ENCODE data around the gene C17orf67. TPM values are rescaled to one million over a fixed set of nuclear protein-coding genes. Genes with fewer than 3 reads are reported as not detected.

The C17orf67 gene
- total and polyA plus RNA-seq, 2 donors, result 1.1 to 2.2 TPM

DNA sequence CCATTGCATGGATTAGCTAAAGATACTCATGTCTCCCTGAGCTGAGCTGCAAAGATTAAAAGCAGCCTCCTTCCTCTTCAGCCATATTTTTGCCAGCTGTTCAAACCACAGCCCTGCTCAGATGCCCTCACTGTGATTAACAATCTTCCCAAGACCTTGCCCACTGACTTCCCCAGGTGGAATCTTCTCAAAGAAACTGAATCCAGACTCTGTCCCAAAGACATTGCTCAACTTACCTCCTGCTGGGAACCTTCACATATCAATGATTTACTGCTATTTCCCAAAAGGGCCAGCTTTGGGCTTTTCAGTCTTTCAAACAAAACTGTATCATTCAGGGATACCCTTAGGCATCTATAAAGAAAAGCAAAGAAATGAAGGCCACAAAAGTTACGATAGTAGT, 9.2 kb downstream of the C17orf67 start:
- no peaks in the 10 kb centered on the region for H3K36me3 ChIP-seq (ENCODE audit: insufficient read depth)
- H3K27ac ChIP-seq (ENCODE audit: low read depth), result no peak overlapping the region
- WGBS, result 100% methylated on average over 1 of the region's 1 CpG
- no peaks in the 10 kb centered on the region for H3K4me1 ChIP-seq (ENCODE audit: insufficient read depth)
- DNase-seq (ENCODE audit: extremely low spot score), result no peak
- no peak overlapping the region for H3K4me3 ChIP-seq (ENCODE audit: low read depth, low read length)

DNA sequence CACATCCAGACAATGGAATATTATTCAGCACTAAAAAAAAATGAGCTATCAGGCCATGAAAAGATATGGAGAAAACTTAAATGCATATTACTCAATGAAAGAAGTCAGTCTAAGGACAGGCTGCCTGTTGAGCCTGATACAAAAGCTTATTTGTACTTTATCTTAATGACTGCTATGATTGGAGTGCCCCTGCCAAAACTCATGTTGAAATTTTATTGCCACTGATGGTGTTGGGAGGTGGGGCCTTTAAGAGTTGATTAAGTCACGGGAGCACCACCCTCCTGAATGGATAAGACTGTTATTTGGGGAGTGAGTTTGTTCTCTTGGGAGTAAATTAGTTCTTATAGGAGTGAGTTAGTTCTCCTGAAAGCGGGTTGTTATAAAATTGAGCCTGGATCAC, 9.9 kb downstream of the C17orf67 start:
- Histone ChIP-seq H3K36me3 (ENCODE audit: insufficient read depth) (no peaks in the 10 kb centered on the region), H3K4me3 (ENCODE audit: low read depth, low read length) (no peak overlapping the region), H3K4me1 (ENCODE audit: insufficient read depth) (no peaks in the 10 kb centered on the region), H3K27ac (ENCODE audit: low read depth) (no peak overlapping the region)
- 86% methylated on average over 2 of the region's 2 CpGs for WGBS
- DNase-seq (ENCODE audit: extremely low spot score), result no peak

DNA sequence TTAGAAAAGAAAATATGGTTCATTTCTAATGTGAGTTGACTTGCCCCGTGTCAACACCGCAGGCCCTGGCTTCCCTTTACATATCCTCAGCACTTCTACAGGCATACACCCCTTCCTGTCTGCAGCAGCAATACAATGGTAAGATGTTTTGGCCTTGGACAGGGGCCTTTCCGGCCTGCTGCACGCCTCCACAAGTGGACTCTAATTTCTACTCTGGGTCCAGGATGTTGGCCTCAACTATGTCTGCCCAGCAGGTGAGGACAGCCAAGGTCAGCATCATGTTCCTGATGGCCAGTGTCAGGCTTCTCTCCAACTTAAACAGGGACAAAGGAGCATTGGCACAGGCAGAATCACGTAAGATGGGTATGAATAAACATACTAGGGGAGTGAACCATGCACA, 11.0 kb downstream of the C17orf67 start:
- Histone ChIP-seq H3K36me3 (ENCODE audit: insufficient read depth) (no peaks in the 10 kb centered on the region), H3K27ac (ENCODE audit: low read depth) (no peak overlapping the region), H3K4me1 (ENCODE audit: insufficient read depth) (no peaks in the 10 kb centered on the region), H3K4me3 (ENCODE audit: low read depth, low read length) (no peak overlapping the region)
- 65% methylated on average over 5 of the region's 5 CpGs for WGBS
- no peak for DNase-seq (ENCODE audit: extremely low spot score)

DNA sequence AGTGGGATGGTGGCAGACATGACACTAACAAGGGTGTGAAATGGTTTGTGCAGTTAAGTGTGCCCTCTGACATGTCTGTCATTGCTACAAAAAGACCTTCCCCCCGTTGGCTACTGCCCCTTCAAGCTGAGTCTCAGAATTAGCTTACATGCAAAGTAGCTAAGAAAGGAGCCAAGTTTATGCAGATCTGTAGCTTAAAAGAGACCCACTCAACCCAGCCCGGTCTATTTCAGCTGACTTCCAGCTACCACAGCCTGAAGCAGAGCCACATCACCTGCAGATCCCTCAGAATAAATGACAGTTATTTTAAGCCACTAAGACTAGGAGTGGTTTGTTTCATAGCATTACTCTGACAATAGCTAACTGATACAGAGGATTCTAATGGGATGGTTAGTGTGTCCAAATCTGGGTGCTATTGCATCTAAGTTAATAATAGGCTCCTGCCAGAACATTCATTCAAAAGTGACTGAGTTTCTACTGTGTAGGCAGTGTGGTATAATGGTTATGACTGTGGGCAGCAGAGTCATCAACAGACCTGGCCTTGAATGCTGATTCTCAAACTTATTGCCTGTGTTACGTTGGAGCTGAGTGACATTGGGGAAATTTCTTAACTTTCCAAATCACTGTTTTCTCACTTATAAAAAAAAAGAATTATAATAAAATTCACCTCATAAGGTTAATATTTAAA, 11.7 kb downstream of the C17orf67 start:
- no peaks in the 10 kb centered on the region for H3K4me1 ChIP-seq (ENCODE audit: insufficient read depth)
- no peak for DNase-seq (ENCODE audit: extremely low spot score)
- H3K4me3 ChIP-seq (ENCODE audit: low read depth, low read length), result no peak overlapping the region
- H3K27ac ChIP-seq (ENCODE audit: low read depth), result no peak overlapping the region
- no peaks in the 10 kb centered on the region for H3K36me3 ChIP-seq (ENCODE audit: insufficient read depth)
- 85% methylated on average over 3 of the region's 3 CpGs for WGBS

DNA sequence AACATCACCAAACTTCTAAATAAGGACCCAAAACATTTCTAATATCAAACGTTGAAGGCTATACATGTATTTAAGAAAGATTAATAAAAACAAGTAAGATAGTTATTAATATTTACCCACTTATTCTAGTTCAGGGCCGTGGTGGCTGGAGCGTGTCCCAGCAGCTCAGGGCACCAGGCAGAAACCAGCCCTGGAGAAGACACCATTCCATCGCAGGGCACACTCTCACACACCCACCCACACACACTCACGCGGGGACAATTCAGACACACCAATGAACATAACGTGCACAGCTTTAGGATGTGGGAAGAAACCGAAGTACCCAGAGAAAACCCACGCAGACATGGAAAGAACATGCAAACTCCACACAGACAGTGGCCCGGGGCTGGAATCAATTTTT, 13.5 kb downstream of the C17orf67 start:
- WGBS, result 83% methylated on average over 10 of the region's 10 CpGs
- no peaks in the 10 kb centered on the region for H3K36me3 ChIP-seq (ENCODE audit: insufficient read depth)
- no peak overlapping the region for H3K27ac ChIP-seq (ENCODE audit: low read depth)
- no peak for DNase-seq (ENCODE audit: extremely low spot score)
- H3K4me1 ChIP-seq (ENCODE audit: insufficient read depth), result no peaks in the 10 kb centered on the region
- H3K4me3 ChIP-seq (ENCODE audit: low read depth, low read length), result no peak overlapping the region

- Histone ChIP-seq H3K4me1 (ENCODE audit: insufficient read depth) (no peaks in the 10 kb centered on the region), H3K27ac (ENCODE audit: low read depth) (no peak overlapping the region), H3K4me3 (ENCODE audit: low read depth, low read length) (no peak overlapping the region), H3K36me3 (ENCODE audit: insufficient read depth) (no peaks in the 10 kb centered on the region)
- 23% methylated on average over 14 of the region's 14 CpGs for WGBS
- DNase-seq (ENCODE audit: extremely low spot score), result no peak
Observed at GRCh38 chr17:56819431-56820145, 14.1 kb downstream of the C17orf67 start.

- DNase-seq (ENCODE audit: extremely low spot score), result no peak
- H3K36me3 ChIP-seq (ENCODE audit: insufficient read depth), result no peaks in the 10 kb centered on the region
- H3K27ac ChIP-seq (ENCODE audit: low read depth), result no peak overlapping the region
- H3K4me1 ChIP-seq (ENCODE audit: insufficient read depth), result no peaks in the 10 kb centered on the region
- no peak overlapping the region for H3K4me3 ChIP-seq (ENCODE audit: low read depth, low read length)
- 83% methylated on average over 2 of the region's 2 CpGs for WGBS
Observed at GRCh38 chr17:56819030-56819429, 14.7 kb downstream of the C17orf67 start.

- Histone ChIP-seq H3K4me1 (ENCODE audit: insufficient read depth) (no peaks in the 10 kb centered on the region), H3K4me3 (ENCODE audit: low read depth, low read length) (no peak overlapping the region), H3K36me3 (ENCODE audit: insufficient read depth) (no peaks in the 10 kb centered on the region), H3K27ac (ENCODE audit: low read depth) (no peak overlapping the region)
- DNase-seq (ENCODE audit: extremely low spot score), result no peak
Observed at GRCh38 chr17:56817066-56817465, 16.7 kb downstream of the C17orf67 start.

GRCh38 chr17:56815711-56816110, 18.0 kb downstream of the C17orf67 start:
- H3K36me3 ChIP-seq (ENCODE audit: insufficient read depth), result no peaks in the 10 kb centered on the region
- H3K4me3 ChIP-seq (ENCODE audit: low read depth, low read length), result no peak overlapping the region
- WGBS, result 59% methylated on average over 6 of the region's 6 CpGs
- H3K27ac ChIP-seq (ENCODE audit: low read depth), result no peak overlapping the region
- H3K4me1 ChIP-seq (ENCODE audit: insufficient read depth), result no peaks in the 10 kb centered on the region
- no peak for DNase-seq (ENCODE audit: extremely low spot score)

GRCh38 chr17:56812901-56813388, 20.8 kb downstream of the C17orf67 start:
- Histone ChIP-seq H3K4me3 (ENCODE audit: low read depth, low read length) (no peak overlapping the region), H3K4me1 (ENCODE audit: insufficient read depth) (no peaks in the 10 kb centered on the region), H3K27ac (ENCODE audit: low read depth) (no peak overlapping the region), H3K36me3 (ENCODE audit: insufficient read depth) (no peaks in the 10 kb centered on the region)
- WGBS, result 48% methylated on average over 7 of the region's 7 CpGs
- no peak for DNase-seq (ENCODE audit: extremely low spot score)

DNA sequence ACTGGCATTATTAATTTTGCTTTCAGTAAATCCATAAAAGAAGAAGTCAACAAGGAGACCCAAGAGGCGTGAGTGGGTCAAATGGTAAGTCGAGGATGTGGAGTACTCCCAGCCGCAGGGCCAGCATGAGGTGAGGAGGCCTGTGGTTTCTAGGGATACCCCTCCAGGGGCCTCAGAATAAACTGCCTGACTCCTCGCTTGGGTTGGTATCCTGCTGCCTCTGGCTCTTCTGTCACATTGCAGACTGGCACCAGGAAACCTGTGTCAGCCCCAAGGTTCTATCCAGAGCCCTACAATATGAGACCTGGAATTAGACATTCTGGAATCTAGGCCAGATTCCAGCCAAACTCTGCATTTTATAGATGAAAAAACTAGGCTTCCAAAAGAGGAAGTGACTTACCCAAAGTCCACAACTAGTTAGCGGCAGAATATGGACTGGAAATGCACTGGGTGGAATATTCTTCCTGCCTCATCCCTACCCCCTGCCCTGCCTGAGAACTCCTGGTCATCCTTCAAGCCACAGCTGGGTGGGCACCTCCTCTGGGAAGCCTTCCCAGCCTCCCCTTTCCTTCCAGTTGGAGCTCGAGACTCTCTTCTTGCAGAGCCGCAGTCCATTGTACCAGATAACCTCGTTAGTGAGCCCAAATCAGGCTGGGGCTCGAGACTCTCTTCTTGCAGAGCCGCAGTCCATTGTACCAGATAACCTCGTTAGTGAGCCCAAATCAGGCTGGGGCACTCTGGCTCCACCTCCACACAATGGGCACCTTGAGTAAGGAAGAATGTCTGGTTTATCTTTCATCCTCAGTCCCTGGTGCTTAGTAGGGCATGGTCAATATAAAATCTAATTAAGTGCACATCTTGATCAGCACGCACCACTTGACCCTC, 22.6 kb downstream of the C17orf67 start:
- Histone ChIP-seq H3K36me3 (ENCODE audit: insufficient read depth) (no peaks in the 10 kb centered on the region), H3K27ac (ENCODE audit: low read depth) (no peak overlapping the region), H3K4me3 (ENCODE audit: low read depth, low read length) (no peak overlapping the region), H3K4me1 (ENCODE audit: insufficient read depth) (no peaks in the 10 kb centered on the region)
- 91% methylated on average over 12 of the region's 12 CpGs for WGBS
- DNase-seq (ENCODE audit: extremely low spot score), result no peak

- WGBS, result 56% methylated on average over 2 of the region's 2 CpGs
- Histone ChIP-seq H3K27ac (ENCODE audit: low read depth) (no peak overlapping the region), H3K36me3 (ENCODE audit: insufficient read depth) (no peaks in the 10 kb centered on the region), H3K4me1 (ENCODE audit: insufficient read depth) (no peaks in the 10 kb centered on the region), H3K4me3 (ENCODE audit: low read depth, low read length) (no peak overlapping the region)
- DNase-seq (ENCODE audit: extremely low spot score), result no peak
Observed at GRCh38 chr17:56810343-56810742, 23.4 kb downstream of the C17orf67 start.

DNA sequence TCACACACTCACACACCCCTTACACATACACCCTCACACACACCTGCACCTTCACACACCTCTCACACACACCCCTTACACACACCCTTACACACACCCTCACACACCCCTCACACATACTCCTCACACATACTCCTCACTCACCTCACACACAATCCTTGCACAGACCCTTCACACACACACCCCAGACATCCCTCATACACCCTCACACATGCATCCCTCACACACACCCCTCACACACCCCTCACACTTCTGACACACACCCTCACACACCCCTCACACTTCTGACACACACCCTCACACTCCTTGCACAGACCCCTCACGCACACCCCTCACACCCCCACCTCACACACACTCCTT, 23.9 kb downstream of the C17orf67 start:
- WGBS, result 97% methylated on average over 1 of the region's 1 CpG

More for the DNA sequence above, 23.9 kb downstream of the C17orf67 start:
- Histone ChIP-seq H3K4me3 (ENCODE audit: low read depth, low read length) (no peak overlapping the region), H3K27ac (ENCODE audit: low read depth) (no peak overlapping the region), H3K36me3 (ENCODE audit: insufficient read depth) (no peaks in the 10 kb centered on the region), H3K4me1 (ENCODE audit: insufficient read depth) (no peaks in the 10 kb centered on the region)
- DNase-seq (ENCODE audit: extremely low spot score), result no peak
